GM12878 (cell line): Measurements from ENCODE around the gene MUSTN1. TPM values are rescaled to one million over a fixed set of nuclear protein-coding genes. Genes with fewer than 3 reads are reported as not detected.

Experiments
- ATAC-seq: fragments of 200-7000 bp; cut with Tn5 transposase; 3 replicates; pipeline ENCODE4 v1.9.1; 2020; ENCODE audit warnings: mild to moderate bottlenecking, moderate library complexity
- BruUV-seq: library from RNA; stranded (reverse); fragments of 400-500 nt; replicated peaks from 2 replicates; lab custom pipeline; 2021; lab: Mats Ljungman, UMichigan
- CTCF ChIA-PET: fragments of 300-600 bp; sonication (Branson Sonifier 250); formaldehyde crosslinking; extraction: SDS; loops from one replicate; lab custom pipeline; 2021; ENCODE audit warnings: inconsistent platforms; lab: Yijun Ruan, JAX
- POLR2A ChIA-PET: fragments of 350-600 bp; formaldehyde crosslinking; extraction: SDS; loops from one replicate; lab custom pipeline; 2021; ENCODE audit warnings: inconsistent platforms; lab: Charles Lee
- RAD21 ChIA-PET: fragments of 300-600 bp; sonication (Branson Sonifier 250); formaldehyde crosslinking; loops from one replicate; lab custom pipeline; 2023; ENCODE audit warnings: antibody characterized with exemption; ENCODE audit not compliant: unreplicated experiment; lab: Charles Lee
- SMC1A ChIA-PET: fragments of 300-600 bp; sonication (Branson Sonifier 250); formaldehyde crosslinking; loops from one replicate; lab custom pipeline; 2023; ENCODE audit not compliant: unreplicated experiment, uncharacterized antibody; lab: Charles Lee
- DNase-seq: peaks from one replicate; pipeline ENCODE4 v3.0.0-alpha.2; 2011; ENCODE audit warnings: low read depth, low spot score
- FAIRE-seq: peaks from 3 replicates; lab custom pipeline; 2011; peaks lifted over from hg19 to GRCh38; lab: Jason Lieb, UNC
- H2AFZ ChIP-seq: 2 replicates; pipeline ENCODE4 v1.6.0; 2011; ENCODE audit warnings: low read depth, low read length, control low read depth; ENCODE audit not compliant: control insufficient read depth
- H3K27ac ChIP-seq: 2 replicates; pipeline ENCODE4 v1.5.1; 2011; ENCODE audit warnings: control low read depth; ENCODE audit not compliant: control insufficient read depth, insufficient read depth
- H3K27me3 ChIP-seq, 2 experiments: replicated peaks in 1 of 2; 2 replicates each; pipeline versions ENCODE4 v1.6.0 to v1.6.1; 2011; ENCODE audit warnings: low read length in 1 of 2; ENCODE audit not compliant: control insufficient read depth in 2 of 2, insufficient read depth in 2 of 2
- H3K36me3 ChIP-seq, 2 experiments: 2 replicates each; pipeline ENCODE4 v1.5.1; 2011; ENCODE audit warnings: low read length in 1 of 2; ENCODE audit not compliant: control insufficient read depth in 2 of 2, insufficient read depth in 2 of 2
- H3K4me1 ChIP-seq: 2 replicates; pipeline ENCODE4 v1.6.1; 2011; ENCODE audit warnings: mild to moderate bottlenecking, low read length, moderate library complexity, mixed read lengths; ENCODE audit not compliant: control insufficient read depth, insufficient read depth
- H3K4me2 ChIP-seq: 2 replicates; pipeline ENCODE4 v1.6.0; 2011; ENCODE audit warnings: control low read depth; ENCODE audit not compliant: control insufficient read depth, insufficient read depth
- H3K4me3 ChIP-seq: fragments of 200-600 bp; sonication (generic); 2 replicates; pipeline ENCODE4 v1.5.1; 2016
- H3K79me2 ChIP-seq: 2 replicates; pipeline ENCODE4 v1.6.0; 2011; ENCODE audit warnings: low read length; ENCODE audit not compliant: control insufficient read depth, insufficient read depth
- H3K9ac ChIP-seq: 2 replicates; pipeline ENCODE4 v1.8.0; 2011; ENCODE audit warnings: low read length, control low read depth, mixed read lengths; ENCODE audit not compliant: control insufficient read depth, insufficient read depth
- H3K9me3 ChIP-seq: replicated peaks from 3 replicates; pipeline ENCODE4 v1.5.1; 2011; ENCODE audit warnings: mild to moderate bottlenecking, low read length; ENCODE audit not compliant: control insufficient read depth, insufficient read depth
- H4K20me1 ChIP-seq: 2 replicates; pipeline ENCODE4 v1.6.0; 2011; ENCODE audit not compliant: control insufficient read depth, insufficient read depth
- CBX5 ChIP-seq: sonication (generic); IDR thresholded peaks from 2 replicates; pipeline ENCODE4 v1.6.1; 2016; ENCODE audit warnings: low read depth, moderate library complexity, mild to moderate bottlenecking, inconsistent platforms
- EZH2 ChIP-seq: IDR thresholded peaks from 2 replicates; pipeline ENCODE4 v1.6.1; 2012; ENCODE audit warnings: low read depth, mild to moderate bottlenecking, control low read depth, inconsistent platforms, low read length, borderline replicate concordance; ENCODE audit not compliant: control insufficient read depth
- IRF4 ChIP-seq: IDR thresholded peaks from 2 replicates; pipeline ENCODE4 v1.6.1; 2011; ENCODE audit warnings: low read depth, low read length
- MEF2B ChIP-seq: fragments of 450-650 bp; IDR thresholded peaks from 2 replicates; pipeline ENCODE4 v1.6.1; 2018; ENCODE audit warnings: mild to moderate bottlenecking, moderate library complexity; ENCODE audit not compliant: partially characterized antibody, poor library complexity, severe bottlenecking
- MXI1 ChIP-seq: fragments of 150-350 bp; IDR thresholded peaks from 2 replicates; pipeline ENCODE4 v1.6.1; 2011; ENCODE audit warnings: low read depth, mild to moderate bottlenecking, inconsistent platforms, low read length, improper control_type of control experiment
- NFYA ChIP-seq: IDR thresholded peaks from 2 replicates; pipeline ENCODE4 v1.6.1; 2011; ENCODE audit warnings: low read depth, mild to moderate bottlenecking, low read length, improper control_type of control experiment, borderline replicate concordance
- RUNX3 ChIP-seq: IDR thresholded peaks from 2 replicates; pipeline ENCODE4 v1.6.1; 2012; ENCODE audit warnings: low read length, inconsistent platforms
- SIX5 ChIP-seq: IDR thresholded peaks from 2 replicates; pipeline ENCODE4 v1.6.1; 2011; ENCODE audit warnings: mild to moderate bottlenecking, low read depth, low read length, moderate library complexity; ENCODE audit not compliant: severe bottlenecking
- WGBS: methylation state at CpG from one replicate; pipeline ENCODE4 v1.1.6; 2016; ENCODE audit warnings: low lambda C conversion rate; ENCODE audit not compliant: insufficient replicate concordance, insufficient coverage; ENCODE audit errors: missing lambda C conversion rate; 5-methylcytosine and 5-hydroxymethylcytosine counted together
- in situ Hi-C: fragments of 300-500 bp; cut with MboI; formaldehyde crosslinking; loops from 9 replicates; pipeline ENCODE4 v1.14.3; 2018; ENCODE audit warnings: mixed read lengths
- intact Hi-C: fragments of 100-400 bp; cut with micrococcal nuclease; formaldehyde crosslinking; loops from one replicate; pipeline ENCODE4 v1.14.2; 2022; ENCODE audit not compliant: unreplicated experiment
- polyA plus RNA-seq, 11 experiments: library from polyadenylated mRNA; depleted of rRNA in 4 of 11; unstranded in 6 of 11; stranded (reverse) in 5 of 11; fragments of >200 nt; fragmentation: Nextera tagmentation in 4 of 11; fragmentation: Illumina TruSeq in 1 of 11; extraction: Ambion mirVana in 4 of 11; extraction: Trizol in 1 of 11; gene quantifications; 1 replicate in 1 of 11; 2 replicates in 10 of 11; pipeline versions ENCODE4 v1.2.1 to v1.2.3, GENCODE V29; 2011 to 2016; ENCODE audit warnings: inconsistent platforms in 2 of 11, missing spikeins in 2 of 11, low read depth in 1 of 11
- total RNA-seq, 4 experiments: library from RNA; depleted of rRNA in 3 of 4; stranded (reverse); fragments of >200 nt in 3 of 4; fragmentation: Illumina TruSeq in 1 of 4; extraction: Trizol in 1 of 4; gene quantifications; 2 replicates each; pipeline versions ENCODE4 v1.2.1 to v1.2.3, GENCODE V29; 2013 to 2021
- TF ChIP-seq, protein P1 (sequence below): IDR thresholded peaks from 2 replicates; pipeline ENCODE4 v1.6.1; 2012; ENCODE audit warnings: low read depth, low read length, improper control_type of control experiment
- TF ChIP-seq, protein P2 (sequence below): fragments of 450-650 bp; IDR thresholded peaks from 2 replicates; pipeline ENCODE4 v1.6.1; 2017; ENCODE audit warnings: mild to moderate bottlenecking, moderate library complexity
- TF ChIP-seq, protein P3 (sequence below): IDR thresholded peaks from 2 replicates; pipeline ENCODE4 v1.6.1; 2012; ENCODE audit warnings: low read depth, low read length, improper control_type of control experiment
- TF ChIP-seq, protein P4 (sequence below): IDR thresholded peaks from 2 replicates; pipeline ENCODE4 v1.6.1; 2011; ENCODE audit warnings: borderline replicate concordance, low read depth, mild to moderate bottlenecking, moderate library complexity, mixed read lengths, low read length; ENCODE audit not compliant: insufficient read depth; ENCODE audit errors: extremely low read length

Gene MUSTN1
- total and polyA plus RNA-seq, 10 of the 15 experiments (the other 5 are each of a cell fraction or from before 2014, with no cell fraction given) = 0.35 to 4.5 (median 1.2) TPM; not detected in 2

DNA sequence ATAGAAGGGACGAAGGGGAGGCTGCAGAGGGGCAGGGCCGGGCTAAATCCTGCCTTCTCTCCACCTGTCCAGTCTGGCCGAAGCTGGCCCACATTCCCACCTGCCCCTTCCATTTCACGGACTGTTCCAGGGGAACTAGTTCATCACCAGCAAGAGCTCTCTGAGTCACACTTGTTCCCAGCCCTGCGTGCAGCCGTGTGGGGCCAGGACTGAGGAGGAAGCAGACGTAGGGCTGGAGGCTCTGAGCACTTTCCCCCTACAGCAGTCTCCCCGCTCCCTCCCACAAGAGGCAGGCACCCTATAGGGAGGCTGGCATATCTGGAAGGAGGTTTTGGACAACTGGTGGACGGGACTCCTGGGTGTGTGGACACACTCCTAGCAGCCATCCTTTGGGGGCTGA is 7.4 kb downstream of the MUSTN1 start:
- Histone ChIP-seq H3K27ac (no peak overlapping the region), H3K79me2 (no peaks in the 10 kb centered on the region), H2AFZ (no peak overlapping the region), H3K4me1 (no peaks in the 10 kb centered on the region), H3K9ac (no peak overlapping the region), H3K4me3 (no peak overlapping the region), H3K36me3 (no peaks in the 10 kb centered on the region; a peak in 1 of 4 replicates), H3K27me3 (no peaks in the 10 kb centered on the region), H3K4me2 (no peak overlapping the region), H3K9me3 (no peaks in the 10 kb centered on the region), H4K20me1 (no peaks in the 10 kb centered on the region)
- TF ChIP-seq, protein P1, sequence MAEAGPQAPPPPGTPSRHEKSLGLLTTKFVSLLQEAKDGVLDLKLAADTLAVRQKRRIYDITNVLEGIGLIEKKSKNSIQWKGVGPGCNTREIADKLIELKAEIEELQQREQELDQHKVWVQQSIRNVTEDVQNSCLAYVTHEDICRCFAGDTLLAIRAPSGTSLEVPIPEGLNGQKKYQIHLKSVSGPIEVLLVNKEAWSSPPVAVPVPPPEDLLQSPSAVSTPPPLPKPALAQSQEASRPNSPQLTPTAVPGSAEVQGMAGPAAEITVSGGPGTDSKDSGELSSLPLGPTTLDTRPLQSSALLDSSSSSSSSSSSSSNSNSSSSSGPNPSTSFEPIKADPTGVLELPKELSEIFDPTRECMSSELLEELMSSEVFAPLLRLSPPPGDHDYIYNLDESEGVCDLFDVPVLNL = no peak
- TF ChIP-seq NFYA (no peak), CBX5 (no peak), IRF4 (no peak), SIX5 (no peak), MEF2B (no peak), RUNX3 (no peak), MXI1 (no peak), EZH2 (no peak)
- TF ChIP-seq, protein P2, sequence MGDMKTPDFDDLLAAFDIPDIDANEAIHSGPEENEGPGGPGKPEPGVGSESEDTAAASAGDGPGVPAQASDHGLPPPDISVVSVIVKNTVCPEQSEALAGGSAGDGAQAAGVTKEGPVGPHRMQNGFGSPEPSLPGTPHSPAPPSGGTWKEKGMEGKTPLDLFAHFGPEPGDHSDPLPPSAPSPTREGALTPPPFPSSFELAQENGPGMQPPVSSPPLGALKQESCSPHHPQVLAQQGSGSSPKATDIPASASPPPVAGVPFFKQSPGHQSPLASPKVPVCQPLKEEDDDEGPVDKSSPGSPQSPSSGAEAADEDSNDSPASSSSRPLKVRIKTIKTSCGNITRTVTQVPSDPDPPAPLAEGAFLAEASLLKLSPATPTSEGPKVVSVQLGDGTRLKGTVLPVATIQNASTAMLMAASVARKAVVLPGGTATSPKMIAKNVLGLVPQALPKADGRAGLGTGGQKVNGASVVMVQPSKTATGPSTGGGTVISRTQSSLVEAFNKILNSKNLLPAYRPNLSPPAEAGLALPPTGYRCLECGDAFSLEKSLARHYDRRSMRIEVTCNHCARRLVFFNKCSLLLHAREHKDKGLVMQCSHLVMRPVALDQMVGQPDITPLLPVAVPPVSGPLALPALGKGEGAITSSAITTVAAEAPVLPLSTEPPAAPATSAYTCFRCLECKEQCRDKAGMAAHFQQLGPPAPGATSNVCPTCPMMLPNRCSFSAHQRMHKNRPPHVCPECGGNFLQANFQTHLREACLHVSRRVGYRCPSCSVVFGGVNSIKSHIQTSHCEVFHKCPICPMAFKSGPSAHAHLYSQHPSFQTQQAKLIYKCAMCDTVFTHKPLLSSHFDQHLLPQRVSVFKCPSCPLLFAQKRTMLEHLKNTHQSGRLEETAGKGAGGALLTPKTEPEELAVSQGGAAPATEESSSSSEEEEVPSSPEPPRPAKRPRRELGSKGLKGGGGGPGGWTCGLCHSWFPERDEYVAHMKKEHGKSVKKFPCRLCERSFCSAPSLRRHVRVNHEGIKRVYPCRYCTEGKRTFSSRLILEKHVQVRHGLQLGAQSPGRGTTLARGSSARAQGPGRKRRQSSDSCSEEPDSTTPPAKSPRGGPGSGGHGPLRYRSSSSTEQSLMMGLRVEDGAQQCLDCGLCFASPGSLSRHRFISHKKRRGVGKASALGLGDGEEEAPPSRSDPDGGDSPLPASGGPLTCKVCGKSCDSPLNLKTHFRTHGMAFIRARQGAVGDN = no peak
- TF ChIP-seq, protein P3, sequence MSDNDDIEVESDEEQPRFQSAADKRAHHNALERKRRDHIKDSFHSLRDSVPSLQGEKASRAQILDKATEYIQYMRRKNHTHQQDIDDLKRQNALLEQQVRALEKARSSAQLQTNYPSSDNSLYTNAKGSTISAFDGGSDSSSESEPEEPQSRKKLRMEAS = no peak
- TF ChIP-seq, protein P4, sequence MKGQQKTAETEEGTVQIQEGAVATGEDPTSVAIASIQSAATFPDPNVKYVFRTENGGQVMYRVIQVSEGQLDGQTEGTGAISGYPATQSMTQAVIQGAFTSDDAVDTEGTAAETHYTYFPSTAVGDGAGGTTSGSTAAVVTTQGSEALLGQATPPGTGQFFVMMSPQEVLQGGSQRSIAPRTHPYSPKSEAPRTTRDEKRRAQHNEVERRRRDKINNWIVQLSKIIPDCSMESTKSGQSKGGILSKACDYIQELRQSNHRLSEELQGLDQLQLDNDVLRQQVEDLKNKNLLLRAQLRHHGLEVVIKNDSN = no peak
- ChIA-PET RAD21 (no interaction called here), SMC1A (no interaction called here), POLR2A (no interaction called here), CTCF (no interaction called here)
- no TSS peak for BruUV-seq
- WGBS = 61% methylated on average over 9 of the region's 9 CpGs
- intact Hi-C loops (no loop called here), in situ Hi-C loops (no loop called here)
- no peak for DNase-seq
- ATAC-seq = no peak; the same call in 2 of the 3 replicates
- FAIRE-seq = no peak
